ENCODE results near the gene VASH2. TPM values are rescaled to one million over a fixed set of nuclear protein-coding genes. Genes with fewer than 3 reads are reported as not detected.

Gene VASH2
- total RNA-seq, 4 donors from 2014 or later: 0.38 to 1.5 (median 1.1) TPM; not detected in 1

DNA sequence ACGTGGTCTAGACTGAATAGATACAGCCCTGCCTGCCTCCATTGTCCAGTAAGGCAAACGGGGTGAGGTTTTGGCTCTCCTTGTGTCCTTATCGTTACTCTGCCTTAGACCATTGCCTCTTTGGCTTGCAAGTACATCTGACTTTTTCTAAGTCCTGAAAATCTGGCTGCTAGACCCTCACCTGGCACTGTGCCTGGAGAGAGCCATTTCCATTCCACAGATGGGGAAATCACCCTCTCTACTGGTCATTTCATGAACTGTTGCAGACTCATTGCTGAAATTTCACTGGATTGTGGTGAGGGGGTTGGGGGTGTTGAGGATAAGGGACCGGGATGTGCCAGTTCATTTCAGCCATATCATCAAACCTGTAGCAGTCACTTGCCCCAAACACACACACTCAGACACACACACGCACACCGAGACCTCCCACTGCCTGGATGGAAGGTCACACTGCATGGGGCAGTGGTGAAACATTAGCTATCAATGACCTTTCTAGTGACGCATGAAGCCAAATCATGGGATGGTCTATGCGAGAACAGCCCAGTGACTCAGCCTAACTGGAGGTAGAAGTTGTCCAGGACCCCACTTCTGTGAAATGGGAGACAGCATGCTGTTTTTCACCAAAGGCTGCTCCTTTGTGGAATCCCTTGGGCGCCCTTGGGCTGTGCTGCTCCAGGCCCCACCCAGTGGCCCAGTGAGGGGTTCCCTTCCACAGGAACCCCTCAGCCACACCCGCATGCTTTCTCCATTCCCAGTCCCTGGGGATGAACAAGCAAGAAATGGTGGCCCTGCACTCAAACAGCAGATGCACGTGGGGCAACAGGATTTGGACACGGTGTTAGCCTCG lies 34.9 kb upstream of the VASH2 start:
- TF ChIP-seq, protein P1, sequence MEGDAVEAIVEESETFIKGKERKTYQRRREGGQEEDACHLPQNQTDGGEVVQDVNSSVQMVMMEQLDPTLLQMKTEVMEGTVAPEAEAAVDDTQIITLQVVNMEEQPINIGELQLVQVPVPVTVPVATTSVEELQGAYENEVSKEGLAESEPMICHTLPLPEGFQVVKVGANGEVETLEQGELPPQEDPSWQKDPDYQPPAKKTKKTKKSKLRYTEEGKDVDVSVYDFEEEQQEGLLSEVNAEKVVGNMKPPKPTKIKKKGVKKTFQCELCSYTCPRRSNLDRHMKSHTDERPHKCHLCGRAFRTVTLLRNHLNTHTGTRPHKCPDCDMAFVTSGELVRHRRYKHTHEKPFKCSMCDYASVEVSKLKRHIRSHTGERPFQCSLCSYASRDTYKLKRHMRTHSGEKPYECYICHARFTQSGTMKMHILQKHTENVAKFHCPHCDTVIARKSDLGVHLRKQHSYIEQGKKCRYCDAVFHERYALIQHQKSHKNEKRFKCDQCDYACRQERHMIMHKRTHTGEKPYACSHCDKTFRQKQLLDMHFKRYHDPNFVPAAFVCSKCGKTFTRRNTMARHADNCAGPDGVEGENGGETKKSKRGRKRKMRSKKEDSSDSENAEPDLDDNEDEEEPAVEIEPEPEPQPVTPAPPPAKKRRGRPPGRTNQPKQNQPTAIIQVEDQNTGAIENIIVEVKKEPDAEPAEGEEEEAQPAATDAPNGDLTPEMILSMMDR (IDR thresholded peaks at IDR 0.05; ENCODE audit: low read depth): no peak

DNA sequence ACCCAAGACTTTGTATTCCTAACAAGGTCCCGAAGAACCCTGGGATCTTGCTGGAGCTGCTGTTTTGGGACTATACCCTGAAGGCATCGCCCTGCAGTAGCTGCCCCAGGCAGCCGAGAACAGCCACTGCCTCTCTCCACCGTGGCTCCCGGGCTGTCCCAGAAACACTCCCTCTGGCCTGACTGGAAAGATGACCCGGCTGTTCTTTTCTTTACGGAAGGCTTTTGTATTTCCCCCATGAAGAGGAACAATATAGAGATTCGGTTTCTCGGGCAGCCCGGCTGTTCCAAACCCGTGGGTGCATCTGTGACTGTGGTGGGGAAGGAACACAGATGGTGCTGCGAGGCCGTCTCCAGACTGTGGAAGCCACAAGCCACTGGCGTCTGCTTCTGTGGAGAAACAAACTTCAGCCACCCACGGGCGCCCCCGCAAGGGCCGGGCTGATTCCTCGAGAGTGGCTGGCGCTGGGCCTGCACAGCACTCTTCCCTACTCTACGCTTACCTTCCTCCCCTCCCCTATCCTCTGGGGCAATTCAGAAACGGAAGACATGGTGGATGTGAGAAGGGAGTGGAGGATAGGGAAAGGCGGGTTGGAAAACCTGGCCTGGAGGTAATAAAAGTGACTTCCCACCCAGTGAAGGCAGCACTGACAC lies 33.7 kb upstream of the VASH2 start:
- TF ChIP-seq, protein P1 (IDR thresholded peaks at IDR 0.05; ENCODE audit: low read depth): no peak

DNA sequence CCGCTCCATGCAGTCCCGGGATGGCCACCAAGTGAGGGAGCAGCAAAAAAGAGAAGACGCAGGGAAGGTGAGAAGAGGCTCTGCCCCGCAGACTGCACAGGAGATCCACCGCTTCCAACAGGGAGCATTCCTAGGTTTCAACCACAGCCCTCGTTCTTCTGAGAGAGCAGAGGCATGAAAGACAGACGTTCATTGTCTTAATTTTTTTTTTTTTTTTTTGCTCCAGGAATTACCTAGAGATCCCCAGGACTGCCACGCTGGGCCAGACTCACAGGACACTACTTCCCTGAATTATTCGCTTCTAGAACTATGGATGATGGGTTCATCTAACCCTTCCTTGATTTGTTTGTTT lies 33.2 kb upstream of the VASH2 start:
- TF ChIP-seq, protein P1 (IDR thresholded peaks at IDR 0.05; ENCODE audit: low read depth): no peak

DNA sequence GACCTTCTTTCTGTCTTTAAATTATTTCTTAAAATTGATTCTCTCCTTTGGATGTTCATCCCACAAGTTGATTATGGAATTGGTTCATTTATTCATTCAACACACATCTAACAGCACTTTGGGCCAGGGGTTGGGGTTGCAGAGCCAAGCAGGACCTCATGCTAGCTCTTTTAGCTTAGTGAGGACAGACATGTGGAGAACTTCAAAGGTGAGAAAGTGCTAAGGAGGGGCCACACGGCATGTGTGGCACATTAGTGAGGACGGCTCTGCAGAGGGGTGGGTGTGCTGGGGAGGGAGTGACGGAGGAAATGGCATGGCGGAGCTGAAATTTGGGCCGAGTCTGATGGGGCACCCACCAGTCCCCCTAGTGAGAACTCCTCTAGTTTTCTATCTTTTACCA lies 32.5 kb upstream of the VASH2 start:
- TF ChIP-seq, protein P1 (IDR thresholded peaks at IDR 0.05; ENCODE audit: low read depth): no peak

DNA sequence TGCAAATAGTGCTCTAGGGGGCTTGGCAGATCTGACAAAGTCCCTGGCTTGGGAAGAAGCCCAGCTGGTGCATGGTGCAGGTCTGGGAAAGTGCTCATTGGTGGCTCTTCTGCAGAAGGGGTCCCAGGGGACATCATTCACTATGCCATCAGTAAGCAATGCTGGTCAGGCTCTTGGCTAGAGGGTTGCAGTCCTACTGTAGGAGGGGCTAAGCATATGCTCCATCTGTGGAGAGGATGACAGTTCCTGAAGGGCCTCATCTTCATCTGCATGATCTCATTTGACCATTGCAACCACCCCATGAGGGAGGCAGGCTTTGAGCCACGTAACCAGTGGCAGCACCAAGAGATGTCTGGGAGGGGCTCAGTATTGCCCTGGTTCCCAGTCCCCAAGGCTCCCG lies 31.5 kb upstream of the VASH2 start:
- TF ChIP-seq, protein P1 (IDR thresholded peaks at IDR 0.05; ENCODE audit: low read depth): no peak

DNA sequence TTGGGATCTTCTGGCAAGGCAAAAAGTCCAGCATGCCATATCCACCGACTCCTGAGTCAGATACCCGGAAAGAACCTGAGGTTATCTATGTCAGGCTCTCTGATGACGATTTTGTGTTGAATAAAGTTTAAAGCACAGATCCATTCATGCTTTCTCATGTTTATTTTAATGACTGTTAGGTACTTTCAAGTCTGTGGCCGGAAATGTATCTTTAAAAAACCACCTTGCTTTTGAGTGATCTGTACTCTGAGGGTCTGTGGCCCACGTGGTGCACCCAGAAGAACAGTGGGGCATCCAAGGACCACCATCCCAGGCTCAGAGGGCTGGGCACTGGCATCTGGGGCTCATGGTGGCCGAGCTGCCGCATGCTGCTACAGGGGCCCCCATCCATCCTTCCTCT lies 30.1 kb upstream of the VASH2 start:
- TF ChIP-seq, protein P1 (IDR thresholded peaks at IDR 0.05; ENCODE audit: low read depth): no peak

DNA sequence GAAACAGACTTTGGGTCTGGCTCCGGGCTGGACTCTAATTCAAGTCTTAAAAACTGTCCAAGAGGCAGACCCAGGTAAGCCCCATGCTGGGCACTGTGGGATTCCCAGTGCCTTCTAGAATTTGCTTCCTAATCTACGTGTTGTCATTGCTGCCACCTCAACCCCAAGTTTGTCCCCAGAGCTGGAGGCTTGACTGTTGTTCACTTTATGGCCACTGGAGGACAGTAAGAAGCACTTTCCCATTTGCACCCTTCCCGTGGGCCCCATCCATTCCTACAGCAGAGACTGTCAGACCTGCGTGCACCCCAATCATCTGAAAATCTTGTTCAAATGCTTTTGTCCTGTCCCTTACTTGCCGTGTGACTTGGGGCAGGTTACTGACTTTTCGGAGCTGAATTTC lies 29.4 kb upstream of the VASH2 start:
- TF ChIP-seq, protein P1 (IDR thresholded peaks at IDR 0.05; ENCODE audit: low read depth): no peak

Data from subcutaneous adipose tissue (tissue), 4 donors.